ENCODE data around the gene ZNF101.
A peak's percentile ranks its signal among the peaks of the same experiment; 100 is the strongest.

Gene ZNF101

DNA sequence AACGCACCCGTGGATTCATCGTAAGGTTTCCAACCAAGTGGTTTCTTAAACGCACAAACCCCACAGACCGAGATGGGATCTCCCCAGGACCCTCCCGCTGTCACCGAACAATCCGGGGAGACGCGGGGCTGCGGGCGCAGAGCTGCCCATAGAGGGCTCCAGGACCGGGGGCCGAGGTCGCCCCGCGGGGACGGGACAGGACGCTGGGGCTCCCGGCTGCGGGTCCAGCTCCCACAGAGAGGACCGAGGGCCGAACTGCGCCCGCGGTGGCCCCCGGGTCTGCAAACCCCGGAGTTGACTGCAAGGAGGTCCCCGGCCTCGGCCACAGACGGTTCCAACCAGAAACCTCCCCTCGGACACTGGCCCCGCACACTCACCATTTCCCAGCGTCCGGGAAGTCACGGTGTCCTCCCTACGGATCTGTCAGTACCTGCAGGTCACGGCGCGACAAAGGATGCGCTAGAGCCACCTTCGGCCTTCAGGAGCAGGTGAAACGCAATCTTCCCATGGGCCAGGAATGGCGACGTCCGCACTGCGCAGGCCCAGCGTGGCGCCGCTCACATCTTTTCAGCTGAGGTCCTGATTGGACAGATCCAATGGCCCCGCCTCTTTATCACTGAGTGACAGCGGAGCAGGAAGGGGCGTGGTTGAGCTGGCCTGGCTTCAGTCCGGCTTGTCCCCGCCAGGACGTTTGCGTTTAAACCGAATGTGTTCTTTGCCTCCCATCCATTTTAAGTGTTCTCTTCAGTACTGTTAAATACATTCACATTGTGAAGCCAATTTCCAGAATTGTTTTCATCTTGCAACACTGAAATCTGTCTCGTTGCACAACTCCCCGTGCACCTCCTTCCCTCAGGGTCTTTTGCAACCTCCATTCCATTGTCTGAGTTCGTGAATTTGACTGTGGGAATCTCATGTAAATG lies 64.2 kb downstream of the ZNF101 start, which contains the start of gene ZNF14:
ZNF14 (minus strand) TSS at position 534 of the 923 bp plus-strand sequence; CDS start at position 380, 154 bp downstream.
- Histone ChIP-seq H4K20me1 (ENCODE audit: insufficient read depth, low read length) (no peaks in the 10 kb centered on the region), H3K9ac (ENCODE audit: low read length) (peak within 1 kb of the TSS; percentile 86), H3K4me3 (ENCODE audit: low read length) (peak within 1 kb of the TSS; percentile 88), H3K9me3 (ENCODE audit: insufficient read depth, low read length) (peaks cover 18% of the 10 kb centered on the region; the same call in 1 of the 2 replicates), H2AFZ (ENCODE audit: low read depth, low read length) (peak within 1 kb of the TSS; percentile 91), H3K79me2 (ENCODE audit: low read length) (peaks cover 51% of the 10 kb centered on the region), H3K4me2 (ENCODE audit: low read length) (peak within 1 kb of the TSS; percentile 77), H3K4me1 (ENCODE audit: low read length) (peaks cover 4% of the 10 kb centered on the region), H3K36me3 (replicated peaks; ENCODE audit: low read depth, low read length) (peaks cover 36% of the 10 kb centered on the region), H3K27me3 (ENCODE audit: low read depth, low read length) (no peaks in the 10 kb centered on the region), H3K27ac (ENCODE audit: low read length) (peak within 1 kb of the TSS; percentile 45)
- TF ChIP-seq EZH2phosphoT487 (IDR thresholded peaks at IDR 0.05; ENCODE audit: low read depth), result no peak
- TF ChIP-seq, protein P1, sequence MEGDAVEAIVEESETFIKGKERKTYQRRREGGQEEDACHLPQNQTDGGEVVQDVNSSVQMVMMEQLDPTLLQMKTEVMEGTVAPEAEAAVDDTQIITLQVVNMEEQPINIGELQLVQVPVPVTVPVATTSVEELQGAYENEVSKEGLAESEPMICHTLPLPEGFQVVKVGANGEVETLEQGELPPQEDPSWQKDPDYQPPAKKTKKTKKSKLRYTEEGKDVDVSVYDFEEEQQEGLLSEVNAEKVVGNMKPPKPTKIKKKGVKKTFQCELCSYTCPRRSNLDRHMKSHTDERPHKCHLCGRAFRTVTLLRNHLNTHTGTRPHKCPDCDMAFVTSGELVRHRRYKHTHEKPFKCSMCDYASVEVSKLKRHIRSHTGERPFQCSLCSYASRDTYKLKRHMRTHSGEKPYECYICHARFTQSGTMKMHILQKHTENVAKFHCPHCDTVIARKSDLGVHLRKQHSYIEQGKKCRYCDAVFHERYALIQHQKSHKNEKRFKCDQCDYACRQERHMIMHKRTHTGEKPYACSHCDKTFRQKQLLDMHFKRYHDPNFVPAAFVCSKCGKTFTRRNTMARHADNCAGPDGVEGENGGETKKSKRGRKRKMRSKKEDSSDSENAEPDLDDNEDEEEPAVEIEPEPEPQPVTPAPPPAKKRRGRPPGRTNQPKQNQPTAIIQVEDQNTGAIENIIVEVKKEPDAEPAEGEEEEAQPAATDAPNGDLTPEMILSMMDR (IDR thresholded peaks at IDR 0.05; ENCODE audit: low read depth, low read length), result peak; percentile 39

All from OCI-LY3 (cell line).